ENCODE measurements around the gene TMEM191B.
"Not testable (repeated sequence)": the region's sequence is repeated elsewhere in the genome, so short reads cannot be mapped to it uniquely, and the experiment has no call there.

Gene TMEM191B

GRCh38 chr22:18558939-18559338 lies 31.3 kb downstream of the TMEM191B start:
- DNase-seq: not testable (repeated sequence)

- not testable (repeated sequence) for DNase-seq
Measured at GRCh38 chr22:18560099-18560974, 32.7 kb downstream of the TMEM191B start.

- DNase-seq: not testable (repeated sequence)
Measured at GRCh38 chr22:18570509-18571246, 43.1 kb downstream of the TMEM191B start.

GRCh38 chr22:18573483-18574164 lies 46.0 kb downstream of the TMEM191B start:
- DNase-seq: not testable (repeated sequence)

GRCh38 chr22:18574555-18574954 lies 47.0 kb downstream of the TMEM191B start:
- DNase-seq: not testable (repeated sequence)

- not testable (repeated sequence) for DNase-seq
Measured at GRCh38 chr22:18575686-18576085, 48.1 kb downstream of the TMEM191B start.

- not testable (repeated sequence) for DNase-seq
Measured at GRCh38 chr22:18577090-18577818, 49.7 kb downstream of the TMEM191B start.

GRCh38 chr22:18577847-18578246 lies 50.2 kb downstream of the TMEM191B start:
- not testable (repeated sequence) for DNase-seq
